ENCODE data around the gene NMNAT2. TPM values are rescaled to one million over a fixed set of nuclear protein-coding genes. Genes with fewer than 3 reads are reported as not detected.
"Not testable (repeated sequence)": the region's sequence is repeated elsewhere in the genome, so short reads cannot be mapped to it uniquely, and the experiment has no call there.

NMNAT2 gene
- total RNA-seq, 4 donors from 2014 or later, result 0.20 to 0.48 (median 0.27) TPM; not detected in 1

GRCh38 chr1:183244466-183244865 is 173.7 kb downstream of the NMNAT2 start:
- peak overlapping the region; percentile 32 to 68 (median 39) for H3K27ac ChIP-seq
- no peaks in the 10 kb centered on the region for H3K9me3 ChIP-seq
- in situ Hi-C loops (cut with MboI; ENCODE audit: low pct_ligation_motif_present in 1 of 4, low pct_unique_long_range_greater_than_20kb in 1 of 4, low sequenced_read_pairs in 3 of 4), result loop anchor here in 3 of 4 donors (25.0 kb wide), 1 partner anchor 282 kb away; the partner anchor contains the start of gene SHCBP1L (in 3 of the 3)
- H3K4me1 ChIP-seq, result no peaks in the 10 kb centered on the region
- 73% methylated on average over 1 of the region's 1 CpG; no CpG with 5 or more reads in 1 of the 2 donors for whole genome bisulfite sequencing, 2 donors (ENCODE audit: low coverage in 1 of 2)
- H3K36me3 ChIP-seq, result no peaks in the 10 kb centered on the region
- H3K27me3 ChIP-seq, result no peaks in the 10 kb centered on the region
- TF ChIP-seq POLR2AphosphoS5 (IDR thresholded peaks at IDR 0.05) (peak; percentile 46 to 87 (median 73)), EP300 (IDR thresholded peaks at IDR 0.05; ENCODE audit: low read depth) (no peak), CTCF (IDR thresholded peaks at IDR 0.05) (no peak)
- peak; percentile 68 for DNase-seq
- no peak overlapping the region for H3K4me3 ChIP-seq
- intact Hi-C loops (cut with DNase I; ENCODE audit: low total_unique reads), result no loop called here

- H3K36me3 ChIP-seq, result no peaks in the 10 kb centered on the region
- WGBS, 2 donors (ENCODE audit: low coverage in 1 of 2), result 50 to 80% methylated on average over 1 to 5 of the region's 5 CpGs
- intact Hi-C loops (cut with DNase I; ENCODE audit: low total_unique reads) (no loop called here), in situ Hi-C loops (cut with MboI; ENCODE audit: low pct_ligation_motif_present in 1 of 4, low pct_unique_long_range_greater_than_20kb in 1 of 4, low sequenced_read_pairs in 3 of 4) (loop anchor here in 3 of 4 donors (25.0 kb wide), 1 partner anchor 281 kb away; the partner anchor contains the start of gene SHCBP1L (in 3 of the 3))
- H3K9me3 ChIP-seq, result no peaks in the 10 kb centered on the region
- no peaks in the 10 kb centered on the region for H3K27me3 ChIP-seq
- peak in 2 of 3 donors; percentile 8 to 46 for TF ChIP-seq POLR2AphosphoS5 (IDR thresholded peaks at IDR 0.05)
- TF ChIP-seq CTCF (IDR thresholded peaks at IDR 0.05), result no peak
- peak; percentile 13 for DNase-seq
- H3K4me3 ChIP-seq, result no peak overlapping the region
- H3K4me1 ChIP-seq, result no peaks in the 10 kb centered on the region
- peak overlapping the region; percentile 32 to 68 (median 40) for H3K27ac ChIP-seq
These were observed 174.8 kb downstream of the NMNAT2 start for GRCh38 chr1:183243161-183244050.

- Histone ChIP-seq H3K27me3 (no peaks in the 10 kb centered on the region), H3K27ac (peak overlapping the region; percentile 31 to 43 (median 38)), H3K4me3 (no peak overlapping the region), H3K36me3 (no peaks in the 10 kb centered on the region), H3K4me1 (no peaks in the 10 kb centered on the region), H3K9me3 (no peaks in the 10 kb centered on the region)
- intact Hi-C loops (cut with DNase I; ENCODE audit: low total_unique reads), result no loop called here
- TF ChIP-seq POLR2AphosphoS5 (IDR thresholded peaks at IDR 0.05), result no peak
- no peak for TF ChIP-seq EP300 (IDR thresholded peaks at IDR 0.05; ENCODE audit: low read depth)
- no peak for TF ChIP-seq CTCF (IDR thresholded peaks at IDR 0.05)
- no peak for TF ChIP-seq POLR2A (IDR thresholded peaks at IDR 0.05)
- WGBS, 2 donors (ENCODE audit: low coverage in 1 of 2), result 45 to 69% methylated on average over 3 of the region's 3 CpGs
- in situ Hi-C loops (cut with MboI; ENCODE audit: low pct_ligation_motif_present in 1 of 4, low pct_unique_long_range_greater_than_20kb in 1 of 4, low sequenced_read_pairs in 3 of 4), result loop anchor here in 3 of 4 donors (25.0 kb wide), 1 partner anchor 280 kb away; the partner anchor contains the start of gene SHCBP1L (in 3 of the 3)
- DNase-seq, result no peak
These were observed 175.6 kb downstream of the NMNAT2 start for GRCh38 chr1:183242556-183242955.

GRCh38 chr1:183241471-183241870 is 176.7 kb downstream of the NMNAT2 start:
- H3K36me3 ChIP-seq, result no peaks in the 10 kb centered on the region
- peak overlapping the region in 3 of 4 donors; percentile 27 to 43 (median 40) for H3K27ac ChIP-seq
- in situ Hi-C loops (cut with MboI; ENCODE audit: low pct_ligation_motif_present in 1 of 4, low pct_unique_long_range_greater_than_20kb in 1 of 4, low sequenced_read_pairs in 3 of 4) (loop anchor here in 3 of 4 donors (25.0 kb wide), 1 partner anchor 279 kb away; the partner anchor contains the start of gene SHCBP1L (in 3 of the 3)), intact Hi-C loops (cut with DNase I; ENCODE audit: low total_unique reads) (no loop called here)
- no peaks in the 10 kb centered on the region for H3K9me3 ChIP-seq
- WGBS, 2 donors (ENCODE audit: low coverage in 1 of 2), result 48 to 72% methylated on average over 3 of the region's 3 CpGs
- H3K4me3 ChIP-seq, result no peak overlapping the region
- TF ChIP-seq CTCF (IDR thresholded peaks at IDR 0.05) (no peak), POLR2A (IDR thresholded peaks at IDR 0.05) (no peak), POLR2AphosphoS5 (IDR thresholded peaks at IDR 0.05) (no peak)
- H3K4me1 ChIP-seq, result no peaks in the 10 kb centered on the region
- H3K27me3 ChIP-seq, result no peaks in the 10 kb centered on the region
- no peak for DNase-seq

GRCh38 chr1:183240853-183241252 is 177.3 kb downstream of the NMNAT2 start:
- H3K4me1 ChIP-seq; intact Hi-C loops (cut with DNase I; ENCODE audit: low total_unique reads); H3K36me3 ChIP-seq; DNase-seq; H3K4me3 ChIP-seq; H3K27me3 ChIP-seq; H3K9me3 ChIP-seq: not testable (repeated sequence)
- WGBS, 2 donors (ENCODE audit: low coverage in 1 of 2), result 88 to 100% methylated on average over 3 to 8 of the region's 8 CpGs
- H3K27ac ChIP-seq, result peak overlapping the region in 3 of 4 donors; percentile 27 to 43 (median 40)
- in situ Hi-C loops (cut with MboI; ENCODE audit: low pct_ligation_motif_present in 1 of 4, low pct_unique_long_range_greater_than_20kb in 1 of 4, low sequenced_read_pairs in 3 of 4), result loop anchor here in 3 of 4 donors (25.0 kb wide), 1 partner anchor 279 kb away; the partner anchor contains the start of gene SHCBP1L (in 3 of the 3)

Measured in transverse colon (tissue), 4 donors.